Measurements from ENCODE around the gene HPN. TPM values are rescaled to one million over a fixed set of nuclear protein-coding genes. Genes with fewer than 3 reads are reported as not detected.
"Not testable (repeated sequence)": the region's sequence is repeated elsewhere in the genome, so short reads cannot be mapped to it uniquely, and the experiment has no call there.

HPN gene
- total RNA-seq, 1 donor from 2014 or later = 1.1 TPM

DNA sequence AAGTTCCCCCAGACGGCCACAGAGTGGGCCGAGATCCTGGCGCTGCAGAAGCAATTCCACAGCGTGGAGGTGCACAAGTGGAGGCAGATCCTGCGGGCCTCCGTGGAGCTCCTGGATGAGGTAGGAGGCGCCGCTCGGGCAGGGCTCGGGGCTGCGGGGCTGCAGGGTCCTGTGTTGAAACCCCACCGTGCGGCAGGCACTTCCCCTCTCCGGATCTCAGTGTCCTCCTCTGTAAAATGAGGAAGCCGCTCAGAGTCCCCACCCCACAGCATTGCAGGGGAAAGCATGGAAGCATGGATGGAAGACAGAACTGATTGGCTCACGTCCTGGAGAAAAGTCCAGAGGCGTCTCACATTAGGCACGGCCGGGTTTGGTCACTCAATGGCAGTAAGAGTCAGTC, 18.1 kb upstream of the HPN start:
- no peak for ATAC-seq

DNA sequence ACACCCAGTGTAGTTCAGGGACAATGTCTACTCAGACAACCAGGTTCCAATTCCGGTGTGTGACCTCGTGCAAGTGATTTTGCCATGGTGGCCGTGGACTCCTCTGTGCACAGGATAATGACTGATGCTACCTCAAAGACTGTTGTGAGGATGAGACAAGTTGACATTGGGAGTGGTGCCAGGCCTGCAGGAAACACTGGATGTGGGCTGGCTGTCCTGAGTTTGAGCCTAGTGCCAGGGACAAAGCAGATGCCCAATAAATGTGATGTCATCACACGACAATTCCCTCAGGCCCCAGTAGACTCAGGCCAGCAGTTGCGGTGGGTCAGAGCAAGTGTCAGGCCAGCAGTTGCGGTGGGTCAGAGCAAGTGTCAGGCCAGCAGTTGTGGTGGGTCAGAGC, 17.4 kb upstream of the HPN start:
- intact Hi-C loops (cut with DNase I) = no loop called here
- DNase-seq (ENCODE audit: low spot score) (no peak), ATAC-seq (no peak)

More for the DNA sequence above, 18.1 kb upstream of the HPN start:
- no peak for DNase-seq (ENCODE audit: low spot score)
- intact Hi-C loops (cut with DNase I) = no loop called here

DNA sequence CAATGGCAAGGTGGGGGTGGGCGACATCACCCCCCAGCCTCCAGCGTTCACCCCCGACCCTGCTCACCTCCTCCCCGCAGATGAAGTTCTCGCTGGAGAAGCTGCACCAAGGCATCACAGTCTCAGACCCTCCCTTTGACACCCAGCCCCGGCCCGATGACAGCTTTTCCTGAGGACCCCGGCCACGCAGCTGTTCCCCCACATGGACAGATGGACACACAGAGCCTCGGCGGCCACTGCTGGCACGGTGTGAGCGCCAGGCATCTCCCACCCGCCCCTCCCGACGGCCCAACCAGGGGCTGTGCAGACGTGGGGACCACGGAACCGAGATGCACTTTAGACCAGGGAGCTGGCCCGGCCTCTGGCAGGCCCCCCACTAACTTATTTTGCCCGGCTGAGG, 15.6 kb upstream of the HPN start:
- intact Hi-C loops (cut with DNase I) = no loop called here
- ATAC-seq (no peak), DNase-seq (ENCODE audit: low spot score) (no peak)

DNA sequence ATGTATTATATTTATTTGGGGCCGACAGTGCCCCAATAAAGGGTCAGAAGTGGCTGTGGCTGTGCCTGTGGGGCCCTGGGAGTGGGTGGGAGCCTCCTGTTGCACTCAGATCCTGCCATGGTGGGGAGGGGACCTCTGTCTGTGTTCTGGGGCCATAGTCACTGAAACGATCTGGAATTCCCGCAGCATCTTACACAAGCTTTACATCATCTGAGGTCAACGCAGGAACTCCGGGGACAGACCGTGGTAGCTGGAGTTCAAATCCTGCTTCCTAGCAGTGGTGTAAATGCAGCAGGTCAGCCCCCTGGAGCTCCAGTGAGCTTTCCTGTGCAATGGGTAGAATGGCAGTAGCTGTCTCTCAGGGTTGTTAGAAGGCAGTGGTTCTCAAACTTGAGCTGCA, 15.1 kb upstream of the HPN start:
- intact Hi-C loops (cut with DNase I) = no loop called here
- ATAC-seq = no peak
- no peak for DNase-seq (ENCODE audit: low spot score)

DNA sequence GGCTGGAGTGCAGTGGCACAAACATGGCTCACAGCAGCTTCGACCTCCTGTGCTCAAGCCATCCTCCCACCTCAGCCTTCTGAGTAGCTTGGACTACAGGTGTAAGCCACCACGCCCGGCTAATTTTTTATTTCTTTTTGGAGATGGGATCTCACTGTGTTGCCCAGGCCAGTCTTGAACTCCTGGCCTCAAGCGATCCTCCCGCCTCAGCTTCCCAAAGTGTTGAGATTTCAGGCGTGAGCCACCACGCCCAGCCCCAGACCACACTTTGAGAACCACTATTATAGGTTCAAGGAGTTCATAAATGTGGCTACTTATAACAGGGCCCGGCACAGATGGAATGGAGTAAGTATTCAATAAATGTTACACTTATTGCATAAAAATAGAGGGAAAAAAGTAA, 14.5 kb upstream of the HPN start:
- DNase-seq (ENCODE audit: low spot score) (no peak), ATAC-seq (no peak)
- intact Hi-C loops (cut with DNase I) = no loop called here

DNA sequence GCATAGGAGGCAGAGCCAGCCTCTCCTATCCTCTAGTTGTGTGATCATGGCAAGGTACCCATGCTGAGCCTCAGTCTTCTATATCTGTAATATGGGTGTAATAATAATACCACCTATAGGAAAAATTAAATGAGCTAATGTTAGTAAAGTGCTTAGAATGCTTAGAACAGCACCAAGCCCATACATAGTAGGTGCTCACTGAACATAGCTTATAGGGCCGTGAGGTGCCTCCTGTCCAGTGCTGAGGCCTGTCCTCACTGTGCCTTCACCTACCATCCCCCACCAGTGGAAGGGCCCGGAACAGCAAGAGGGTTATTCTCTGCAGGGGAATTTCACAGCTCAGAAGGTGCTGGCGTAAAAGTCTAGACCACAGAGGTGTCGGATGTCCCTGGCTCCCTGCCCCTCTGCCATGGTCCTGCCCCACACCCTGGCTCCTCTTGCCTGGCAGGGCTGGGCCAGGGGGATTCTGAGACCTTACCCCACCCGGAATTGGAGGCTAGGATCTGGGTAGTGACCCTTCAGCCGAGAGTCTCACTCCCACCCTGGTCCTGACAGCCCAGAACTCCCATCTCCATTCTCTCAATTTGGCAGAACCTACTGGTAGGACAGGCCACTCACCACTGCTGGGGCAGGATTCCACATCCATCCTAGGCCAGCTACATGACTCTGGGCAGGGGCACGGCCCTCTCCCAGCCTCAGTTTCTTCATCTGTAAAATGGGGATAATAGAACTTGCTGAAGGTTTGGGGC, 13.5 kb upstream of the HPN start:
- no peak for DNase-seq (ENCODE audit: low spot score)
- intact Hi-C loops (cut with DNase I) = no loop called here
- no peak for ATAC-seq

DNA sequence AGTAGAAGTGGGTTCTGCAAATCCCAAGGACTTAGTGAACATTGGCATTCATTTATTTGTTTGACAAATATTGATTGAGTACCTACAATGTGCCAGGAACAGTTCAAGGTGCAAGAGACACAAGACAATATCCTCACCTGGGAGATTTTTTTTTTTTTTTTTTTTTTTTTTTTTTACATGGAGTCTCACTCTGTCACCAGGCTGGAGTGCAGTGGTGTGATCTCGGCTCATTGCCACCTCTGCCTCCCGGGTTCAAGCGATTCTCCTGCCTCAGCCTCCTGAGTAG, 13.0 kb upstream of the HPN start:
- intact Hi-C loops (cut with DNase I); DNase-seq (ENCODE audit: low spot score); ATAC-seq: not testable (repeated sequence)

DNA sequence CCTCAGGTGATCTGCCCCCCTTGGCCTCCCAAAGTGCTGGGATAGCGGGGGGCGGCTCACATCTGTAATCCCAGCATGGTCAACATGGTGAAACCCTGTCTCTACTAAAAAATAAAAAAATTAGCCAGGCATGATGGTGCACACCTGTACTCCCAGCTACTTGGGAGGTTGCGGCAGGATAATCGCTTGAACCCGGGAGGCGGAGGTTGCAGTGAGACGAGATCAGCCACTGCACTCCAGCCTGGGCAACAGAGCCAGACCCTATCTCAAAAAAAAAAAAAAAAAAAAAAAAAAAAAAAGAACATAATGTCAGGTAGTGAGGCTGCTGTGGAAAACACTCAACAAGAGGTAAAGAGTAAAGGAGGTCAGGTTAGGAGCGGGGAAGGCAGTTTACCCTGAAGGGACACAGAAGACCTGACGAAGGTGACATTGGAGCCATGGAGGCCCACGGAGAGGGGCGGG, 12.2 kb upstream of the HPN start:
- ATAC-seq; intact Hi-C loops (cut with DNase I); DNase-seq (ENCODE audit: low spot score): not testable (repeated sequence)

DNA sequence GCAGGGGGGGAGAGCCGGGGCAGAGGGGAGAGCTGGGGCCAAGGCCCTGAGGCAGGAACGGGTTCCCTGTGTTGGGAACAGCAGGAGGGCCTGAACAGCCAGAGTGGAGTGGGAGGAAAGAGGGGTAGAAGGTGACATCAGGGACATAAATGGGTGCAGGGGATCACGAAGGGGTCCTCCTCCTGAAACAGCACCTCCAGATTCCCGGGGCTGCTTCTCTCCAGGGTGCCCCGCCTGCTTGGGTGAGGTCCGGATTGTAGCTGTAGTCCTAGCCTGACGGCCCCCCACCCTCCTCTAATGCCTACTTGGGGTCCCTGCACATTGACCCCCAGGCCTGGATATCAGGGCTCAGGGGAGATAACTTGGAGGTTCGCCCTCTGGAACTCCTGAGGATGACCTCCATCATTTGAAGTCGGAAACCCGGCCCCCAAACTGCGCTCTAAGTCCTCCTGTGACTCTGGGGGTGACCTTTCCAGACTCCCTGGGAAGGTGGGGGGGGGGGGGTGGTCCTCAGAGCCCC, 11.7 kb upstream of the HPN start:
- intact Hi-C loops (cut with DNase I) = no loop called here
- ATAC-seq = peak; percentile 3
- DNase-seq (ENCODE audit: low spot score) = no peak

DNA sequence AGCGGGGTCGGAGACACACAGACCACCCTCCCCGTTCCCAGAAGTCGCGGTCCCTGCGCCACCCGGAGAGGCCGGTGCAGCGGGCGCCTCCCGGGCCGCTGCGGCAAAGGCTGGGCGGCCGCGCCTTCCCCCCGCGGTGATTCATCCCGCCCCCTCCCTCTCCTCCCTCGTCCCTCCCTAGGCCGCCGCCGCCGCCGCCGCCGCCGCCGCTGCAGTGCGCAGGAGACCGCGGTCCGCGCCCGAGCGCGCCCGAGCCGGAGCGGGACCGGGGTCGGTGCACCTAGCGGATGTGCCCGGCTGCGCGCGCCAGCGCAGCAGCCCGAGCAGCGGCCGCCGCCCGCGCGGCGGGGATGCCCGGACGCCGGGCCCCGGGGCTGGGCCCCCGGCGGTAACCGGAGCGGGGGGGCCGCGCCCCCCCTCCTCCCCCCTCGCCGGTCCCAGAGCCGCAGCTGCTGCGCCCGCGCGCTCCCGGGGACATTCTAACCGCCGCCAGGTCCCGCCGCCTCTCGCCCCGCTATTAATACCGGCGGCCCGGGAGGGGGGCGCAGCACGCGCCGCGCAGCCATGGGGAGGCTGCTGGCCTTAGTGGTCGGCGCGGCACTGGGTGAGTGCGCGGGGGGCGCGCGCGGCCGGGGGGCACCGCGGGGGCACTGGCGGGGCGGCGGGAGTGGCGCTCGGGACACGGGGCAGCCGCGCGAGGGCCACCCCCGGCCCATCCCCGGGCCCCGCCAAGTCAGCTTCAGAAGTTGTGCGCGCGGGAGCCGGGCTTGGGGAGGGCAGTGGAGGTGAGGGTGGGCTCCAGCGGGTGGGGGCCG, 11.1 kb upstream of the HPN start, which contains the start of gene SCN1B:
TSS of gene SCN1B (plus strand) at position 214 of the 815 bp plus-strand sequence. CDS start at position 565, 351 bp downstream.
- ATAC-seq (peak; percentile 64), DNase-seq (ENCODE audit: low spot score) (peak; percentile 82)
- intact Hi-C loops (cut with DNase I) = no loop called here

DNA sequence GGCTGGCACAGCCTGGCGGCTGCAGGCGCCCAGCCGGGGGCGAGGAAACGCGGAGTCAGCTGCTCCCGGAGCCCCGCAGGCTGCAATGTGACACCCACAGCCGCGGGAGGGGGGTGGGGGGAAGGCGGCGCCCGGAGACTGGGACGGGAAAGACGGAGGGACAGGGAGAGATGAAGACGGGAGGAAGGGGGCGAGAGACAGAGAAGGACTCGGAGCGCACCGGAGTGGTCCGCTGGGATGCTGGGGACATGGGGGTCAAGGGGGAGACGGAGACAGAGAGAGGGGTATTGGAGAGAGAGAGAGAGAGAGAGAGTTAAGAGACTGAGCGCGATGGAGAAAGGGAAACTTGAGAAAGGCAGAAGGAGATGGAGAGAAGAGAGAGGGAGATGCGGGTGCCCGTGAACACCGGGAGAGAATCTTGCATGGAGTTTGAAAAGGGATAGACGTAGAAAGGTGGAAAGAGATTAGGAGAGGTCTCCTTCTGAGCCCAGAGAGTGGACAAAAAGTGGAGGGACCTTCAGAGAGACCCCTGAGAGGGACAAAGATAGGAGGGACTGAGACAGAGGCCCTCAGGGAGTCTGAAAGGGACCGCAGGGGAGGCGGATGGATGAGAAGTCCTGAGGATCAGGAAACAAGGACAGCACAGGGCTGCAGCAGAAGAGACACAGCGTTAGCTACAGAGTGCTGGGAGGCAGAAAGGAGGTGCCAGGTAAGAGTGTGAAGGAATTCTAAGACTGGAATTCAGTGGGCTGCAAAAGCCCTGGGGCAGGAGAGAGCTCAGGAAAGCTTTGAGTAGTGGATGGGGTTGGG, 10.2 kb upstream of the HPN start:
- DNase-seq (ENCODE audit: low spot score) (no peak), ATAC-seq (peak; percentile 45)
- intact Hi-C loops (cut with DNase I) = no loop called here

DNA sequence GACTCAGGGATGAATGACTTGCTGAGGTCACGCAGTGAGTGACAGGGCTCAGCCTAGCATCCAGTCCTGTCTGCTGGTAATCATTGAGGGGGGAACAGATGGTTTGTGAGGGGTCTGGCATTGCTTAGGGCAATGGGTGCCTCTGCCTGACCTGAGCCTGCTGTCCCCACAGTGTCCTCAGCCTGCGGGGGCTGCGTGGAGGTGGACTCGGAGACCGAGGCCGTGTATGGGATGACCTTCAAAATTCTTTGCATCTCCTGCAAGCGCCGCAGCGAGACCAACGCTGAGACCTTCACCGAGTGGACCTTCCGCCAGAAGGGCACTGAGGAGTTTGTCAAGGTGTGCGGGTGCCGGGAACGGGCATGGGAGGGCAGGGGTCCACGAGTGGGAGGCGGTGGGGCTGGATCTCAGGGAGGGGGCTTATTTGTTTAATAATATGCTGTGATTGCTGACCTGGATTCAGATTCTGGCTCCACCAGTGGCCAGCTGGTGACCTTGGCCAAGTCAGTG, 9.1 kb upstream of the HPN start:
- DNase-seq (ENCODE audit: low spot score) (no peak), ATAC-seq (no peak)
- intact Hi-C loops (cut with DNase I) = no loop called here

DNA sequence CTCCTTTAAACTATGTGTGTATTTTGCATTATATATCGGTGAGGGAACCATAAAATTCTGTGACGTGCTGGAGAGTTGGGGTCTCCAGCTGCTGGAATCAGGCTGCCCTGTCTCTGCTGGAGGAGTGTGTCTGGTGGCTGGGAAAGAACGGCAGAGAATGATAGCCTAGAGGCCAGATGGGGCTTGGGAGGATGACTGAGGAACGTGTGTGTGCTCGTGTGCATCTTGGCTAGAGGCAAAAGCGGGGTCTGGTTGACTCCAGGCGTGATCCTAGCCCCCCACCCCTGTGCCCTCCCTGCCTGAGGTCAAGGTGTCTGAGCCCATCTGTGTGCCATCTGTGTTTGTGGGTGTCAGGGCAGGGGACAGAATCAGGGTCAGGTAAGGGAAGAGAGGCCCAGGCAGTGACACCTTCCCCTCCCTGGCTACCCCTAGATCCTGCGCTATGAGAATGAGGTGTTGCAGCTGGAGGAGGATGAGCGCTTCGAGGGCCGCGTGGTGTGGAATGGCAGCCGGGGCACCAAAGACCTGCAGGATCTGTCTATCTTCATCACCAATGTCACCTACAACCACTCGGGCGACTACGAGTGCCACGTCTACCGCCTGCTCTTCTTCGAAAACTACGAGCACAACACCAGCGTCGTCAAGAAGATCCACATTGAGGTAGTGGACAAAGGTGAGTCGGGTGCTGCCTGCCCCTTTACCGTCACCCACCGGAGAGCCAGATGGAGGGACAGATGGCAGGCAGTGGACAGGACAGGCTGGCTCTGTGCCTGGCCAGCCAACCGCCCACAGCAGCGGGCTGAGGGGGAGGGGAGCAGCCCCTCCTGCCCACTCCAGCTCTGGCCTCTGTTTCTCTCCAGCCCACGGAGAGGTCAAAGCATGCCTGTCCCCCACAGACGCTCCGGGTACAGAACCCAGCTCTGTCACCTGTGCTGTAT, 8.2 kb upstream of the HPN start:
- intact Hi-C loops (cut with DNase I) = no loop called here
- DNase-seq (ENCODE audit: low spot score) = no peak
- ATAC-seq = no peak

DNA sequence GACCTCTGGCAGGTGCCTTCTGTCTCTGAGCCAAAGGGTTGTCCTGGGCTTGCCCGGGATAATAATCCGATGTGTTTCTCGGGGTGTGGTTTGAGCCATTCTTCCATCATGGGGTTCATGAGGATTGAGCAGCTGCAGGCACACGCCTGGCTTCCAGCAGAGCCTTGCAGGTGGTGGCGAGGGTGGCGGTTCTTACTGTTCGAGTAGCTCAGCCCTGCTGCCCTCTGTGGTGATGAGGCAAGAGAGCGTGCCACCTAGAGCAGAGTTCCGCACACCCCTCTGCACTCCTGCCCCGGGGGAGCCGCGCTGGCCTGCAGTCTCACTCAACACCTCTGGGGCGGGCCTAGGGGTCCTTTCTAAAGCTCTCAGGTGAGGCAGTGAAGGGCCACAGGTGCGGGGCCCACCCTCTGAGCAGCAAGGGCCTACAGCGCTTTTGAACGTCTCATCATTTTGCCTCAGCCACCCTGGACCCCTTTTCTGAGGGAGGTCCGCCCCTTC, 7.5 kb upstream of the HPN start:
- ATAC-seq (no peak), DNase-seq (ENCODE audit: low spot score) (no peak)
- intact Hi-C loops (cut with DNase I) = no loop called here

DNA sequence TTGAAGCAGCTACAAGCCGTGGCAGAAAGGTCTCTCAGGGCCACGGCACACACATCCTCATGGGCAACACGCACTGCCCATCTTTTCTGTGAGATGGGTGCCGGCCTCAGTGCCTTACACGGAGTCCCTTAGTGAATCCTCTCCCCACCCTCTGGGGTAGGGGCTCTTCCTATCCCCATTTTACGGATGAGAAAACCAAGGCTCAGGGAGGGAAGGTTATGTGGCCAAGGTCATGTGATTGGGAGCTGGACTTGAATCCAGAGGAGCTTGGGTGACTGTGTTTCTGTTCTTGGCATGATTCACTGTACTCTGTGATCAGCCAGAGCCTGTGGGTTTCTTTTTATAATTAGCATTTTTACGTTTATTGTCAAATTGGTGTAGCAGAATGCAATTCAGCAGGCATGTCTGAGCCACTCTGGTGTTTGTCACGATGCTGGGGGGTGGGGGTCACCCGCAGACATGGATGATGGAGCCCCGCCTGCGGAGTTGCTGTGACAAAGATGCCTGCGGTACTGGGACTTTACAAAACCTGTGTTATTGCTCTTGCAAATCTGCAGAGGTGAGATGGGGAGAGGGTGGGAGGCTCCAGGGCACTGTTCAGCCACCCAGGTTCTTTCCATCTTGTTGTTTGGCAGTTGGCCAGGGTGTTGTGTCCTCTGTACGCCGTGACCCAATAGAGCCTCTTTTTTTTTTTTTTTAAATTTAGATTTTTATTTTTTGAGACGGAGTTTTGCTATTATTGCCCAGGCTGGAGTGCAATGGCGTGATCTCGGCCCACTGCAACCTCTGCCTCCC, 6.7 kb upstream of the HPN start:
- DNase-seq (ENCODE audit: low spot score) = no peak
- intact Hi-C loops (cut with DNase I) = no loop called here
- ATAC-seq = no peak

DNA sequence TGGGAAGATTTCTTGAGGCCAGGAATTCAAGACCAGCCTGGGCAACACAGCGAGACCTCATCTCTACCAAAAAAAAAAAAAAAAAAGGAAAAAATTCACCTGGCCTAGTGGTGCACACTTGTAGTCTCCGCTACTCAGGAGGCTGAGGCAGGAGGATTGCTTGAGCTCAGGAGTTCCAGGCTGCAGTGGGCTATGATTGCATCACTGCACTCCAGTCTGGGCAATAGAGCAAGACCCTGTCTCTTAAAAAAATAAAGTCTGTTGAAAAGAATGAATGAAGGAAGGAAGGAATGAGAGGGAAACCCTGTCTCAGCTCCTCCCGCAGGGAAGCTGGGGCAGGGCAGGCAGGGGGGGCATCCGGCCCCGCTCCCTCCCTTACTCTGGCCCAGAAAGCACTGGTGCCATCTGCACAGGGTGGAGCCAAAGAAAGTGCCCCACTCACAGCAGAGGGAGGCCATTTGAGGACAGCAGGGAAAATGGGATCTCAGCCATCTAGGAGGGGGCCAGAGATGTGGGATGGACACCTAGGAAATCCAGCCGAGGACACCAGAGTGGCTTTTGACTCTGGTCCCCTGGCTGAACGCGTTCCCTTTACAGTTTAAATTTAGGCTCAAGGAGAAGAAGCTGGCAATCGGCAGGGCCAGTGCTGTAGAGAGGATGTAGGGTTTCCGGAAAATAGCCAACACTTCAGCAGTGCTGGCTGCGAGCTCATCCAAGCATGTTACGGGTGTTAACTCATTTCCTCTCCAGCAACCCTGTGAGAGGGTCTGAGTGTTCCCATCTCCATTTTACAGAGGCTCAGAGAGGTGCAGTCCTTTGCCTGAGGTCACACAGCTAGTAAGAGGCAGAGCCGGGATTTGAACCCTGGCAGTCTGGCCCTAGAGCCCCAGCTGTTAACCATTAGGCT, 3.6 kb upstream of the HPN start:
- no peak for ATAC-seq
- intact Hi-C loops (cut with DNase I) = no loop called here
- no peak for DNase-seq (ENCODE audit: low spot score)

Data from sciatic nerve (tissue), 2 donors.